ENCODE measurements around the gene RHOH. TPM values are rescaled to one million over a fixed set of nuclear protein-coding genes. Genes with fewer than 3 reads are reported as not detected.
A peak's percentile ranks its signal among the peaks of the same experiment; 100 is the strongest.

RHOH gene
- total RNA-seq, 1 donor from 2014 or later: 0.29 TPM

DNA sequence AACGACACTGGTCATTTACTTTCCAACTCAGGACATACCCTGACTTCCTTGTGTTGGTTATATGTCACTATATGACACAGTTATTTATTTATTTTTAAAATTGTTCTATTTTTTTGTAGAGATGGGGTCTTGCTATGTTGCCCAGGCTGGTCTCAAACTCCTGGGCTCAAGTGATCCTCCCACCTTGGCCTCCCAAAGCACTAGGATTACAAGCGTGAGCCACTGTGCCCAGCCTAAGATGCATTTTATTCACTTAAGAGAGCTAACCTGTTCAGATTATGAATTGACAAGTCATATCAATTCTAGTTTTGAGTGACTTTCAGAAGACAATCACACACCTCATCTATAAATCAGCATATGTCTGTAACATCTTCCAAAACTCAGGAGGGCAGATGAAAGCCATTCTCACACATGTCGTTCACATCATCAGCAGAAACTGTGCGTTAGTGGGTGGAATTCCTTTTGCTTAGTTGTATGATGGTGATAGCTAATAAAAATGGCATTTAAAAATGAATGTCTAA lies 9.4 kb upstream of the RHOH start:
- H3K27ac Mint-ChIP-seq: no peak overlapping the region
- H3K4me3 Mint-ChIP-seq: no peak overlapping the region
- no peaks in the 10 kb centered on the region for H3K27me3 Mint-ChIP-seq (ENCODE audit: low read depth)
- H3K4me1 Mint-ChIP-seq: peaks cover 8% of the 10 kb centered on the region
- TF ChIP-seq, protein P1, sequence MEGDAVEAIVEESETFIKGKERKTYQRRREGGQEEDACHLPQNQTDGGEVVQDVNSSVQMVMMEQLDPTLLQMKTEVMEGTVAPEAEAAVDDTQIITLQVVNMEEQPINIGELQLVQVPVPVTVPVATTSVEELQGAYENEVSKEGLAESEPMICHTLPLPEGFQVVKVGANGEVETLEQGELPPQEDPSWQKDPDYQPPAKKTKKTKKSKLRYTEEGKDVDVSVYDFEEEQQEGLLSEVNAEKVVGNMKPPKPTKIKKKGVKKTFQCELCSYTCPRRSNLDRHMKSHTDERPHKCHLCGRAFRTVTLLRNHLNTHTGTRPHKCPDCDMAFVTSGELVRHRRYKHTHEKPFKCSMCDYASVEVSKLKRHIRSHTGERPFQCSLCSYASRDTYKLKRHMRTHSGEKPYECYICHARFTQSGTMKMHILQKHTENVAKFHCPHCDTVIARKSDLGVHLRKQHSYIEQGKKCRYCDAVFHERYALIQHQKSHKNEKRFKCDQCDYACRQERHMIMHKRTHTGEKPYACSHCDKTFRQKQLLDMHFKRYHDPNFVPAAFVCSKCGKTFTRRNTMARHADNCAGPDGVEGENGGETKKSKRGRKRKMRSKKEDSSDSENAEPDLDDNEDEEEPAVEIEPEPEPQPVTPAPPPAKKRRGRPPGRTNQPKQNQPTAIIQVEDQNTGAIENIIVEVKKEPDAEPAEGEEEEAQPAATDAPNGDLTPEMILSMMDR (IDR thresholded peaks at IDR 0.05; ENCODE audit: unreplicated experiment): no peak
- no peak for DNase-seq (ENCODE audit: low spot score in 2 of 2, unreplicated experiment in 2 of 2)
- no peaks in the 10 kb centered on the region for H3K36me3 Mint-ChIP-seq
- no peaks in the 10 kb centered on the region for H3K9me3 Mint-ChIP-seq

DNA sequence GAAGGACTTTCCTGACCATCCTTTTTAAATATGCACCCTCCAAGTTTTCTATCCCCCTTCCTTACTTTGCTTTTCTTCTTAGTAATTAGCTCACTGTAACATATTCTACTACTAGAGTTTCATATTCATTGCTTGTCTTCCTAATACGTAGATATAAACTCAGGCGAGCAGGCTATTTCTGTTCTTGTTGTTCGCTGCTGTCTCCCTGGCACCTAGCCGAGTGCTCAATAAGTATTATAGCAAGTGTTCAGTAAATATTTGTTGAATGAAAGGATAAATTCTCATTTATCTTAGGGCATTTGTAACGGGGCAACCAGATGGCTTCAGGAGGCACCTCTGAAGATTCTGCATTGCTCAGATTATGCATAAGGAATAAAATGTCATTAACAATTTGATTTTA lies 6.8 kb upstream of the RHOH start:
- Mint-ChIP-seq H3K4me1 (peaks cover 30% of the 10 kb centered on the region), H3K36me3 (no peaks in the 10 kb centered on the region), H3K27ac (no peak overlapping the region), H3K27me3 (ENCODE audit: low read depth) (no peaks in the 10 kb centered on the region), H3K9me3 (no peaks in the 10 kb centered on the region), H3K4me3 (no peak overlapping the region)
- TF ChIP-seq, protein P1 (IDR thresholded peaks at IDR 0.05; ENCODE audit: unreplicated experiment): no peak
- DNase-seq (ENCODE audit: low spot score in 2 of 2, unreplicated experiment in 2 of 2): no peak

DNA sequence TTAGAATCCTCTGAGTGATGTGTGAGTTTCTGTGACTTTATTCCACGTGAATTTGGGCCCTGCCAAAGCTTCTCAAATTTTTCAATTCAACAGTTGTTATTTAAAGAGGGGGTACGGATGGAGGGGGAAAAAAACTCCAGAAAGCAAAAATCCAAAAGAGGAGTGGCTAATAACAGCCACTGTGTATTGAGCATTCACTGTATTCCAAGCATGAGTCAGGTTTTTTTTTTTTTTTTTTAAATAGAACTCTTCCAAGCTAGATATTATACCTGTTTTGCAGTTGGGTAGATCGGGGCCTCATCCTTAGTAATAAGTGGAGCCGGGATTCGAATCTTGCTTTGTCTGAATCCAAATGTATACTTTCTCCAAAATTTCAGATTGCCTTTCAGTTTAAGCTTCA lies 6.4 kb upstream of the RHOH start:
- no peak overlapping the region for H3K27ac Mint-ChIP-seq
- H3K9me3 Mint-ChIP-seq: no peaks in the 10 kb centered on the region
- H3K36me3 Mint-ChIP-seq: no peaks in the 10 kb centered on the region
- H3K4me1 Mint-ChIP-seq: peaks cover 30% of the 10 kb centered on the region
- TF ChIP-seq, protein P1 (IDR thresholded peaks at IDR 0.05; ENCODE audit: unreplicated experiment): no peak
- H3K4me3 Mint-ChIP-seq: no peak overlapping the region
- no peaks in the 10 kb centered on the region for H3K27me3 Mint-ChIP-seq (ENCODE audit: low read depth)
- no peak for DNase-seq (ENCODE audit: low spot score in 2 of 2, unreplicated experiment in 2 of 2)

DNA sequence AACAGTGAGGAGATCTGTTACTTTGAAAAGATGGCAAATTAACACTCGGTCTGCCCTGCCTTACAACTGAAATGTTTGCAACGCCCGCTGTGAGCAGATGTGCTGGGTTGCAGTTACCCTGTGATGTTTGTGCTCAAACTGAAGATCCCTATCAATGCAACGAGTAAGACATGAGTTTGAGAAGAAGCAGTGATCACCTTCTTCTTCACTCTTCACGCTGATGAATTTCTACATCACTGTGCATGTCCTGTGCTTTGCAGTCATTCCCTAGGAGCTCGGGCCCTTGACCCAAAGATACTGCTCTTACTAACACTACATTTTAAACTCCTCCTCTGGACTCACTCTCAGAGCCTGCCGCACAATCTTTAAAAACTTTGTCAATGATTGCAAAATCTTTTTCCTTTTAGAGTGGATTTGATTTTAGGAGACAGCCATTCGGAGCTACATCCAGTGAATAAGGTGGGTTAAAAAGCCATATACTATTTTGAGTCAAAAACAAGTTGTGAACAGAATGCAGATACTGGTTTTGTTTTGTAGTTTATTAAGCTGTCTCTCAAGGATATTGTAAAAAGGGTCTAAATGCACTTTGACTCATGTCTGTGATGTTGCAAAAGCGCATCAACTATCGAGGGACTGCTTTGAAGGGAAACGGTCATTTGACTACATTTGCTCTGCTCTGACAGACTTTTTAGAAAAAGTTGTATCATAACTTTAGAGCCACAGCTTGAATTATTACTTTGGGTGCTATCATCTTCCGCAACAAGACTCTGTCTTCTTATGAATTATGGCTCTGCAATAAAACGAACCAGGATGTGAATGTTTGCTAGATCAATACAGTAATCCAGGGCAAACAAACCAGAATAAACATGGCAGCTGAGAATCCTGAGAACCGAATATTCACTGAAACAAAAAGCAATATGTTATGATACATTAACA lies 5.7 kb upstream of the RHOH start:
- no peak for DNase-seq (ENCODE audit: low spot score in 2 of 2, unreplicated experiment in 2 of 2)
- Mint-ChIP-seq H3K4me1 (peaks cover 30% of the 10 kb centered on the region), H3K27ac (no peak overlapping the region), H3K27me3 (ENCODE audit: low read depth) (no peaks in the 10 kb centered on the region), H3K36me3 (no peaks in the 10 kb centered on the region), H3K9me3 (no peaks in the 10 kb centered on the region), H3K4me3 (no peak overlapping the region)
- TF ChIP-seq, protein P1 (IDR thresholded peaks at IDR 0.05; ENCODE audit: unreplicated experiment): no peak

DNA sequence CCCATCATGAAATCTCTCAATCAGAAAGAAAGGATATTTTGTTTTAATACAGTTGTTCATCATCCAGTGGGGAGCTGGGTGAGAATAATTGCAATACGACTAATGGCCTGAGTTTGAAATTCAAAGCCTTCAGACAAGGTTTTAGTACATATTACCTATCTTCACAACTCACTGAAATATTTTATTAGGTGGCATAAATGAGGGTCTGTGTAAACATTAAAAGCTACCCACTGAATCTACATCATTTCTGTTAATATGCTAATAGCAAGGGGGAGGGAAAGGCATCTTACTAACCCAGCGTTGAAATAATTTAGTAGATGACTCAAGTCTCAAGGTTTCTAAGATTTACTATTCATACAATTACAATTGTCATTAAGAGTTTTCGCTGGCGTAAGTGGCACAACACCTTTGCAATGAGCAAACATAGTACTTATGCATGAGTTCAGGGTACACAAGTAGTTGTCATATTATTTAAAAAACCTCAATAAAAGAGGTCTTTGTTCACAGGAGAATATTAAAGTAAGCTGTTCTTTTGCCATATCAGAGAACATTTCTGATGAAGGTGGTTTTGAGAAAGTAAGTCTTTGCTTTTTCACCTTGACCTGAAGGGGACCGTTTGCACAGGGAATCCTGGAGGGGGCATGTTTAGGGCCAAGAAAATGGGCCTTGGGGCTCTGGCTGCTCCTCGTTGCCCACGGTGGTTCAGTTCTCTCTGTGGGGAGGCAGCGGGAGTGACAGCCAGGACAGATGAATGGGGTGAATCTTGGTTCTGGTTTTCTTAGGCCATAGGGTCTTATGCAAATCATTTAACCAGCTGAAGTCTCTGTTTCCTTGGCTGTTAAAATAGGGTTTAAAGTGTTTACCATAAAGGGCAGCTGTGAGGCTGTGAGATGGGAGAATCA lies 4.5 kb upstream of the RHOH start:
- H3K4me1 Mint-ChIP-seq: peaks cover 30% of the 10 kb centered on the region

More for the DNA sequence above, 4.5 kb upstream of the RHOH start:
- TF ChIP-seq, protein P1 (IDR thresholded peaks at IDR 0.05; ENCODE audit: unreplicated experiment): no peak
- H3K27ac Mint-ChIP-seq: peak overlapping the region; percentile 36
- DNase-seq (ENCODE audit: low spot score in 2 of 2, unreplicated experiment in 2 of 2): no peak
- no peak overlapping the region for H3K4me3 Mint-ChIP-seq
- H3K36me3 Mint-ChIP-seq: no peaks in the 10 kb centered on the region
- no peaks in the 10 kb centered on the region for H3K9me3 Mint-ChIP-seq
- no peaks in the 10 kb centered on the region for H3K27me3 Mint-ChIP-seq (ENCODE audit: low read depth)
